Measurements from ENCODE around the gene GALNT17.

The GALNT17 gene

GRCh38 chr7:71566991-71567390 is 435.0 kb downstream of the GALNT17 start:
- Histone ChIP-seq H3K9ac (ENCODE audit: low read length) (no peak overlapping the region), H2BK12ac (ENCODE audit: low read length) (no peak overlapping the region), H3K27ac (ENCODE audit: low read depth, low read length) (no peak overlapping the region), H3K9me3 (ENCODE audit: insufficient read depth, low read depth, low read length) (no peaks in the 10 kb centered on the region), H3K4ac (ENCODE audit: low read depth, low read length) (no peak overlapping the region), H2BK120ac (ENCODE audit: insufficient read depth, low read length, poor library complexity) (no peak overlapping the region), H4K12ac (ENCODE audit: low read depth, low read length) (no peak overlapping the region), H3K27me3 (ENCODE audit: insufficient read depth, low read length) (no peaks in the 10 kb centered on the region), H2BK5ac (ENCODE audit: low read depth, low read length, poor library complexity) (no peak overlapping the region), H3K4me2 (ENCODE audit: low read length) (no peak overlapping the region), H4K8ac (ENCODE audit: low read depth, low read length) (no peak overlapping the region), H3K79me2 (ENCODE audit: control insufficient read depth, insufficient read depth, low read length, poor library complexity) (no peaks in the 10 kb centered on the region), H3K36me3 (ENCODE audit: control insufficient read depth in 1 of 2, insufficient read depth in 2 of 2, low read length in 2 of 2) (no peaks in the 10 kb centered on the region), H3K18ac (ENCODE audit: low read length) (no peak overlapping the region), H2AK5ac (ENCODE audit: low read length) (no peak overlapping the region), H3K23ac (ENCODE audit: low read length) (no peak overlapping the region), H4K91ac (ENCODE audit: low read depth, low read length) (no peak overlapping the region), H2AFZ (ENCODE audit: insufficient read depth, low read length, poor library complexity) (no peak overlapping the region), H3K4me1 (ENCODE audit: control insufficient read depth in 1 of 2, insufficient read depth in 2 of 2, low read length in 2 of 2) (no peaks in the 10 kb centered on the region), H3K4me3 (ENCODE audit: low read depth, low read length) (no peak overlapping the region), H3K14ac (ENCODE audit: low read length) (no peak overlapping the region), H3K79me1 (ENCODE audit: low read length) (no peaks in the 10 kb centered on the region)
- WGBS (ENCODE audit: extremely low coverage, insufficient coverage, insufficient read length), result no CpG with 5 or more reads among the region's 6 CpGs
- DNase-seq, result no peak

DNA sequence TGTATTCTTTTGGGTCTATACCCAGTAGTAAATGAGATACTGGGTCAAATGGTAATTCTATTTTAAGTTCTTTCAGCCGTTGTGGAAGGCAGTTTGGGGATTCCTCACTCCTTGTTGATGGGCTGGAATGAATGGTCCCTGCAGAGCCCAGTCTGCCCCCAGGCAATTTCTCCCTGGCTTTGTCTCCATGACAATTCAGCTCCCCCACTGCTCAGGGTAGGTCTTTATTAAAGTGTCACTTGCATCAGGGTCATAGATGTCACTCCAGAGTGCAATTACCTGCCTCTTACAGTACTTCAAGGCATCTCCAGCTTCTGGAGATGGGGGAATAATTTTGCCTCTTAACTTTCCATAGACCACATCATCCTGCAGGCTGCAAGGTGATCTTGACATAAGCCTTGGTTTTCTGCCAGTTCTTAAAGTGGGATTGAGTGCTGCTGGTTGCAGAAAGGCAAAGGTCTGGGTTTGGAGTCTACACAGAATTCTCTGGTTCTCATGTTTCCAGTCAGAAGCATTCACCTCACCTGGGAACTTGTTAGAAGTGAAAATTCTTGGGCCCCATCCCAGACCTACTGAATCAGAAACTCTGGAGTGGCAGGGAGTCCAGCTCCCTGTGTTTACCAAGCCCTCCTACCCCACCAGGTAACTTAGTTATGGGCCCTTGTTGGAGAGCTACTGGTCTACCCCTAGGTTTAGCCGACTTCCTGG is 442.4 kb downstream of the GALNT17 start:
- no peak overlapping the region for H4K8ac ChIP-seq (ENCODE audit: low read depth, low read length)
- H3K18ac ChIP-seq (ENCODE audit: low read length), result no peak overlapping the region
- H3K79me1 ChIP-seq (ENCODE audit: low read length), result no peaks in the 10 kb centered on the region
- no peaks in the 10 kb centered on the region for H3K27me3 ChIP-seq (ENCODE audit: insufficient read depth, low read length)
- DNase-seq, result no peak
- H2BK12ac ChIP-seq (ENCODE audit: low read length), result no peak overlapping the region
- H4K12ac ChIP-seq (ENCODE audit: low read depth, low read length), result no peak overlapping the region
- H4K91ac ChIP-seq (ENCODE audit: low read depth, low read length), result no peak overlapping the region
- H3K9me3 ChIP-seq (ENCODE audit: insufficient read depth, low read depth, low read length), result no peaks in the 10 kb centered on the region
- no peak overlapping the region for H3K23ac ChIP-seq (ENCODE audit: low read length)
- H2BK120ac ChIP-seq (ENCODE audit: insufficient read depth, low read length, poor library complexity), result no peak overlapping the region
- H3K4me2 ChIP-seq (ENCODE audit: low read length), result no peak overlapping the region
- no peak overlapping the region for H3K9ac ChIP-seq (ENCODE audit: low read length)
- H3K4ac ChIP-seq (ENCODE audit: low read depth, low read length), result no peak overlapping the region
- no peak overlapping the region for H3K4me3 ChIP-seq (ENCODE audit: low read depth, low read length)
- no peak overlapping the region for H2BK5ac ChIP-seq (ENCODE audit: low read depth, low read length, poor library complexity)
- H3K4me1 ChIP-seq (ENCODE audit: control insufficient read depth in 1 of 2, insufficient read depth in 2 of 2, low read length in 2 of 2), result no peaks in the 10 kb centered on the region
- H3K36me3 ChIP-seq (ENCODE audit: control insufficient read depth in 1 of 2, insufficient read depth in 2 of 2, low read length in 2 of 2), result no peaks in the 10 kb centered on the region
- H2AFZ ChIP-seq (ENCODE audit: insufficient read depth, low read length, poor library complexity), result no peak overlapping the region
- no peak overlapping the region for H3K14ac ChIP-seq (ENCODE audit: low read length)
- no peak overlapping the region for H2AK5ac ChIP-seq (ENCODE audit: low read length)
- H3K79me2 ChIP-seq (ENCODE audit: control insufficient read depth, insufficient read depth, low read length, poor library complexity), result no peaks in the 10 kb centered on the region
- H3K27ac ChIP-seq (ENCODE audit: low read depth, low read length), result no peak overlapping the region
- WGBS (ENCODE audit: extremely low coverage, insufficient coverage, insufficient read length), result no CpG with 5 or more reads among the region's 2 CpGs

DNA sequence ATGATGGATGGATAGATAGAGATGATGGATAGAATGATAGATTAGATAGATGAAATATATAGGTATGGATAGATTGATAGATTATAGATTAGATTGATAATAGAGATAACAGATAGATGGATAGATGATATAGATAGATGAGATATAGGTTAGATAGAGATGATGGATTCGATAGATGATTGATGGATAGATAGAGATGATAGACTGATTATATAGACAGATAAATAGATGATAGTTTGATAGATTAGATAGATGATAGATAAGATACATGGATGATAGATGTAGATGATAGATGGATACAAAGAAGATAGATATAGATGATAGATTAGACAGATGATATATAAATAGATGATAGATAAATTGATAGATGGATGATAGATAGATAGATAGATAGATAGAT is 448.1 kb downstream of the GALNT17 start:
- Histone ChIP-seq H3K4ac (ENCODE audit: low read depth, low read length) (no peak overlapping the region), H4K12ac (ENCODE audit: low read depth, low read length) (no peak overlapping the region), H3K4me1 (ENCODE audit: control insufficient read depth in 1 of 2, insufficient read depth in 2 of 2, low read length in 2 of 2) (no peaks in the 10 kb centered on the region), H3K18ac (ENCODE audit: low read length) (no peak overlapping the region), H4K91ac (ENCODE audit: low read depth, low read length) (no peak overlapping the region), H3K27me3 (ENCODE audit: insufficient read depth, low read length) (no peaks in the 10 kb centered on the region), H2AK5ac (ENCODE audit: low read length) (no peak overlapping the region), H3K4me2 (ENCODE audit: low read length) (no peak overlapping the region), H3K14ac (ENCODE audit: low read length) (no peak overlapping the region), H3K23ac (ENCODE audit: low read length) (no peak overlapping the region), H3K4me3 (ENCODE audit: low read depth, low read length) (no peak overlapping the region), H3K9ac (ENCODE audit: low read length) (no peak overlapping the region), H3K79me1 (ENCODE audit: low read length) (no peaks in the 10 kb centered on the region), H2BK5ac (ENCODE audit: low read depth, low read length, poor library complexity) (no peak overlapping the region), H3K9me3 (ENCODE audit: insufficient read depth, low read depth, low read length) (no peaks in the 10 kb centered on the region), H4K8ac (ENCODE audit: low read depth, low read length) (no peak overlapping the region), H3K27ac (ENCODE audit: low read depth, low read length) (no peak overlapping the region), H2BK12ac (ENCODE audit: low read length) (no peak overlapping the region), H2BK120ac (ENCODE audit: insufficient read depth, low read length, poor library complexity) (no peak overlapping the region), H2AFZ (ENCODE audit: insufficient read depth, low read length, poor library complexity) (no peak overlapping the region), H3K79me2 (ENCODE audit: control insufficient read depth, insufficient read depth, low read length, poor library complexity) (peaks cover 1% of the 10 kb centered on the region), H3K36me3 (ENCODE audit: control insufficient read depth in 1 of 2, insufficient read depth in 2 of 2, low read length in 2 of 2) (no peaks in the 10 kb centered on the region)
- 100% methylated on average over 1 of the region's 1 CpG for WGBS (ENCODE audit: extremely low coverage, insufficient coverage, insufficient read length)
- DNase-seq, result no peak

GRCh38 chr7:71584256-71584655 is 452.3 kb downstream of the GALNT17 start:
- no peak overlapping the region for H3K9ac ChIP-seq (ENCODE audit: low read length)
- H3K36me3 ChIP-seq (ENCODE audit: control insufficient read depth in 1 of 2, insufficient read depth in 2 of 2, low read length in 2 of 2), result no peaks in the 10 kb centered on the region
- no peaks in the 10 kb centered on the region for H3K27me3 ChIP-seq (ENCODE audit: insufficient read depth, low read length)
- no peak for DNase-seq
- no peak overlapping the region for H2BK5ac ChIP-seq (ENCODE audit: low read depth, low read length, poor library complexity)
- H2BK120ac ChIP-seq (ENCODE audit: insufficient read depth, low read length, poor library complexity), result no peak overlapping the region
- no peaks in the 10 kb centered on the region for H3K9me3 ChIP-seq (ENCODE audit: insufficient read depth, low read depth, low read length)
- H2AK5ac ChIP-seq (ENCODE audit: low read length), result no peak overlapping the region
- H3K23ac ChIP-seq (ENCODE audit: low read length), result no peak overlapping the region
- no peak overlapping the region for H3K4me3 ChIP-seq (ENCODE audit: low read depth, low read length)
- H3K79me2 ChIP-seq (ENCODE audit: control insufficient read depth, insufficient read depth, low read length, poor library complexity), result peaks cover 1% of the 10 kb centered on the region
- no peak overlapping the region for H4K91ac ChIP-seq (ENCODE audit: low read depth, low read length)
- no CpG with 5 or more reads among the region's 3 CpGs for WGBS (ENCODE audit: extremely low coverage, insufficient coverage, insufficient read length)
- H2BK12ac ChIP-seq (ENCODE audit: low read length), result no peak overlapping the region
- no peak overlapping the region for H4K8ac ChIP-seq (ENCODE audit: low read depth, low read length)
- H3K27ac ChIP-seq (ENCODE audit: low read depth, low read length), result no peak overlapping the region
- H3K18ac ChIP-seq (ENCODE audit: low read length), result no peak overlapping the region
- H3K79me1 ChIP-seq (ENCODE audit: low read length), result no peaks in the 10 kb centered on the region
- no peak overlapping the region for H3K4ac ChIP-seq (ENCODE audit: low read depth, low read length)
- no peak overlapping the region for H3K4me2 ChIP-seq (ENCODE audit: low read length)
- no peak overlapping the region for H2AFZ ChIP-seq (ENCODE audit: insufficient read depth, low read length, poor library complexity)
- no peaks in the 10 kb centered on the region for H3K4me1 ChIP-seq (ENCODE audit: control insufficient read depth in 1 of 2, insufficient read depth in 2 of 2, low read length in 2 of 2)
- H3K14ac ChIP-seq (ENCODE audit: low read length), result no peak overlapping the region
- H4K12ac ChIP-seq (ENCODE audit: low read depth, low read length), result no peak overlapping the region
